Measurements from ENCODE around the gene CCR3. TPM values are rescaled to one million over a fixed set of nuclear protein-coding genes. Genes with fewer than 3 reads are reported as not detected.
A peak's percentile ranks its signal among the peaks of the same experiment; 100 is the strongest.

CCR3 gene
- total RNA-seq, 2 experiments from 2014 or later: 1.3 to 1.9 TPM

DNA sequence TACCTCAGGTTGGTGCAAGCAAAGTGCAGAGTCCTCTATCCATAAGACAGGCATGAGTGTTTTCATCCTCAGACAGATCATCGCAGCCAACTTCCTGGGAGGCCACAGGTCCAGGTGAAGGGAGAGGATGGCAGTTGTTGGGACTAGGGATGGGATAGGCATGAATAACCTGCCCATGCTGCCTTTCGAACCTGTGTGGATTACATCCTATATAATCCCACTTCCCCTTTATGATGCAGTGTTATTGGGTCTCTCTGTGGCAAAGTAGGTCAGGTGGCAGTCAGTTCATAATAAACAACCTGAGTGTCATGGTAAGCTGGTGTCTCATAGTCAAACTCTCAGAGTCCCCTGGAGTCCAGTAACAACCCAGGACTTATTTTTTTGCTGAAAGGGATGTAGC, 40.4 kb downstream of the CCR3 start:
- ATAC-seq (ENCODE audit: low read depth) (no peak), DNase-seq (no peak)
- Mint-ChIP-seq H3K36me3 (peaks cover 18% of the 10 kb centered on the region), H3K4me3 (peak overlapping the region; percentile 29), H3K27ac (peak overlapping the region; percentile 92), H3K27me3 (no peaks in the 10 kb centered on the region), H3K9me3 (peaks cover 3% of the 10 kb centered on the region), H3K4me1 (peaks cover 79% of the 10 kb centered on the region)
- POLR2A ChIA-PET: interaction anchor here (1.6 to 4.0 kb wide), 2 partner anchors 16 to 87 kb away, joined by 5 to 27 read pairs; no protein-coding TSS in a partner anchor

DNA sequence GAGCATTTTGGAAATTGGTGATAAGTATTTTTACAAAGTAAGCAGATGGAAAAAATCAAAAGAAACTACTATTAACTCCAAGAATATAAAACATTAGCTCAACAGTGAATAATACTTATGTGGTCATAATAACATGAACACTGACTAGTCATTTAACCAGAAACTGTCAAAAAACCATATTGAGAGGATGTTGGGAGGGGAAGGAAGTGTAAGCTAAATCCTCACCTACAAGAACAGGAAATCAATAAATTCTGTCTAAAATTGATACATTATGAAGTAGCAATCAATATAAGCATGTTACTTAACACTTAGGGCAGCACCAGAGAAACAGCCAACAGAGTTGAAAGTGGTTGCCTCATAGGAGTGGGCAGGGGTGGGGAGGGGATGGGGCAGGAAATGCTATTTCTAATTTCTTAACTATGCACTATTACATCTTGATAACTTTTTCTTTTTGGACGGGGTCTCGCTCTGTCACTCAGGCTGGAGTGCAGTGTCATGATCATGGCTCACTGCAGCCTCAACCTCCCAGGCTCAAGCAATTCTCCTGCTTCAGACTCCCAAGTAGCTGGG, 41.7 kb downstream of the CCR3 start:
- Mint-ChIP-seq H3K4me1 (peaks cover 70% of the 10 kb centered on the region), H3K27ac (peak overlapping the region; percentile 92), H3K27me3 (no peaks in the 10 kb centered on the region), H3K9me3 (peaks cover 3% of the 10 kb centered on the region), H3K4me3 (peak overlapping the region; percentile 62), H3K36me3 (peaks cover 11% of the 10 kb centered on the region)
- POLR2A ChIA-PET: interaction anchor here (0.6 to 4.0 kb wide), 9 partner anchors 7 to 173 kb away, joined by 3 to 27 read pairs (median 4); partner anchors contain the start of genes CCR1, CCR2 and CCR5
- ATAC-seq (ENCODE audit: low read depth) (no peak), DNase-seq (no peak)

DNA sequence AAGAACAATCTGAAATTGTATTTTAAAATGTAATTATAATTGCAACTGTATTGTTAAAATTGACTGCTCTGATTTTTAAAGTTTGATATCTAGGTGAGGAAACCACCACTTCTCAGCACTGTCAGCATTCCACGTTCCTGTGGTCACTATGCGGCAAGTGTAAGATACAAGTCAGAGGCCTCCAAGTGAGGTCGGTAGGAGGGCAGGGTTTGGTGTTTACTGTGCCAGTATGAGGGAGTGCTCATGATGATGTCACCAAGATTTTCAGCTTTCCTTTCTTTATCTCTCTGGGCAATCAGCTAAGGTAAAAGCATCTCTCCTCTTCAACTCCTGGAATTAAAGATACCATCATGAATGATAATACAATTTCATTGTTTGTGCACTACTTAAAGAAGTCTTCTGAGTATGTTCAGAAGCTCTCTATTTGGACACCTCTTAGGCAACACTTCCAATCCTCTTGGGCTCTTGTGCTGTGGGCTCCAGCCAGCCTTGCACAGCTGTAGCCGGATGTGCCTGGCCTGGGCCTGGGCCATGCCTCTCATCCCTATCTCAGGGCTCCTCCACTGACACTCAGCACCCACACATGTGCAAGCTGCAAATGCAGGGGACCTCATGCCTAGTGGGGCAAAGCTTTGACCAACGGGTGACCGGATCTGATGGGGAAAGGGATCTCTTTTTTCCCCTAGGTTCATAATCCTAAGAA, 42.9 kb downstream of the CCR3 start:
- ATAC-seq (ENCODE audit: low read depth) (peak; percentile 37), DNase-seq (no peak)
- Mint-ChIP-seq H3K9me3 (peaks cover 4% of the 10 kb centered on the region), H3K27ac (peak overlapping the region; percentile 80), H3K27me3 (no peaks in the 10 kb centered on the region), H3K4me3 (peak overlapping the region; percentile 65), H3K4me1 (peaks cover 66% of the 10 kb centered on the region), H3K36me3 (peaks cover 9% of the 10 kb centered on the region)
- POLR2A ChIA-PET: interaction anchor here (0.7 to 4.0 kb wide), 8 partner anchors 9 to 92 kb away, joined by 3 to 27 read pairs (median 4); partner anchors contain the start of gene CCR2

DNA sequence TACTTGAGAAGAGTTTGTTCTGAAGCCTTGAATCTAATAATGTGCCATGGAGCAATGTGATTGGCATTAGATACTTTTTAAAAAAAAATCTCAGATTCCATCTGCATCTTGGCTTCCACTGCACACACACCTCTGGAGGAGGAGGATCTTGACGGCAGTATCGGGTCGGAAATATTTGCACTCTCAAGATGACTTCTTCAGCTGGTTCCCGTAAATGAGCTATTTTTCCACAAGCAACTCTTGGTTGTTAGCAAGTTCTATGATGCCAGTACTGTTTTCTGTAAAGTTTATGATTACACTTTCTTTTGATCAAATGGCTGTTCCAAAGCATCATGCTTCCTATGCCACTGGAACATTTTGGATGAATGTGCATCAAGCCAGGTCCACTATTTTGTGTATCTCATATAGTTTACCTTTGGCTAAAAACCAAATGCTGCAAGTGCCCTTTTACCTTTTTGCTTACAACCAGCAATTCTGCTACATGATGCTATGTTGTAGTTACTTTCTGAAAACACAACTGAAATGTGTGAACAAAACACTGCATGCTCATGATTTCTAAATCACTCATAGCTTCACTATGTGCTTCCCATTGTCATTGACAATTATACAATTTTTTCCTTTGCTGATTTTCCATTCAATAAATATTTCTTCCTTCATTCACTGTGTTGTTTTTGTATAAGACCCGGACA, 43.8 kb downstream of the CCR3 start:
- POLR2A ChIA-PET: interaction anchor here (0.7 to 4.0 kb wide), 8 partner anchors 9 to 91 kb away, joined by 3 to 27 read pairs (median 4); partner anchors contain the start of gene CCR2
- DNase-seq (no peak), ATAC-seq (ENCODE audit: low read depth) (no peak)
- Mint-ChIP-seq H3K27me3 (no peaks in the 10 kb centered on the region), H3K4me1 (peaks cover 64% of the 10 kb centered on the region), H3K27ac (peak overlapping the region; percentile 80), H3K9me3 (peaks cover 4% of the 10 kb centered on the region), H3K4me3 (no peak overlapping the region), H3K36me3 (peaks cover 10% of the 10 kb centered on the region)

DNA sequence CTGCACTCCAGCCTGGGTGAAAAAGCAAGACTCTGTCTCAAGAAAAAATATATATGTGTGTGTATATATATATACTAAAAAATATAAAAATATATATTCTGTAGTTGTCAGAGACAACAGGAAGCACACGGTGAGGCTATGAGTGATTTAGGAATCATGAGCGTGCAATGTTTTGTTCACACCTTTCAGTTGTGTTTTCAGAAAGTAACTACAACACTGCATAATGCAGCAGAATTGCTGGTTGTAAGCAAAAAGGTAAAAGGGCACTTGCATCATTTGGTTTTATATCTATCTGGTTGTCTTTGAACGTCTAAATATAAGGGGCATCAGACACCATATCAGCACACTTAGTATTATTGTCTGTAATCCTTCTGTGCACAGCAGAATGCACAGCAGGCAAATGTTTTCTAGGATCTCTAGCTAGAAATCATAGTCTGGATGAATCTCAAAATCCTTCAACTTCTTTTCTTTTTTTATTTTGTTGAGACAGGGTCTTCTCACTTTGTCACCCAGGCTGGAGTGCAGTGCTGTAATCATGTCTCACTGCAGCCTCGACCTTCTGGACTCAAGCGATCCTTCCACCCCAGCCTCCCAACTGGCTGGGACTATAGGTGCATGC, 44.8 kb downstream of the CCR3 start:
- Mint-ChIP-seq H3K4me1 (peaks cover 64% of the 10 kb centered on the region), H3K27ac (peak overlapping the region; percentile 49), H3K36me3 (peaks cover 8% of the 10 kb centered on the region), H3K4me3 (no peak overlapping the region), H3K9me3 (peaks cover 4% of the 10 kb centered on the region), H3K27me3 (no peaks in the 10 kb centered on the region)
- DNase-seq (no peak), ATAC-seq (ENCODE audit: low read depth) (no peak)
- POLR2A ChIA-PET: no interaction called here

DNA sequence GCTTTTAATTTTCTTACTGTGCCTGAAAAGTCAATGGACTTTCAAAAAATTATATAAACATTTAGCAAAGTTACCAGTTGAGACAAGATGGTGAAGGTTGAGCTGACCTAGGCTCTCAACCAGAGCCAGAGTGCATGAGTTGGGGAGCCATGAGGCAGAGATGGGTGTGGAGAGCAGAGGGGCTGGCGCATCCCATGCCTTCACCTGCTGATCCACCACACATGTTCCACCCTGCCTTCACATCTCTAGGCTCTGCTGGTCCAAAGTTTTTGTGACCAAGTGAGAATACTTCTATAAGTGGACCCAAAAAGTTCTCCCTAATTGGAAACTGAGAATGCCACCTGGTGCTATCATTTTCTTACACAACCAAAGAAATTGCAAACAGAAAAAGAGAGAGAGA, 47.3 kb downstream of the CCR3 start:
- Mint-ChIP-seq H3K27me3 (no peaks in the 10 kb centered on the region), H3K27ac (no peak overlapping the region), H3K36me3 (peaks cover 8% of the 10 kb centered on the region), H3K9me3 (peaks cover 4% of the 10 kb centered on the region), H3K4me3 (no peak overlapping the region), H3K4me1 (peaks cover 60% of the 10 kb centered on the region)
- DNase-seq: no peak
- no peak for ATAC-seq (ENCODE audit: low read depth)
- POLR2A ChIA-PET: no interaction called here

DNA sequence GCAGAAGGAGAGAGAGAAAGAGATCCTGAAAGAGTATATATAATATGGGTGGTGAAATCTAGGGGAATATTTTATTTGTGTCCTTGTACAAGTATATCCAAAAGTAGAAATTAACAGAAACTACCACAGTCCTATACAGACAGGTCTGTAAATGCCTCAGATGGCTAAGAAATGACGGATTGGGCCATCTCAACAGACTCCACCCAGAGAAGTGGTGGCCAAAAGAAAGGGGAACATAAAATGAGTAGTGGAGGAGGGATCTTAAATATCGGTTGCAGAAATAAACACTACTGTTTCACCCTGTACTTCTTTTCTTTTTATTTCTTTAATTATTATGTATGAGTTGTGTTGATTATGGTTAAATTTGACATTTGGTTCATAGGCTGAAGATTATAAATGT, 47.7 kb downstream of the CCR3 start:
- Mint-ChIP-seq H3K27me3 (no peaks in the 10 kb centered on the region), H3K4me3 (no peak overlapping the region), H3K4me1 (peaks cover 60% of the 10 kb centered on the region), H3K9me3 (peaks cover 4% of the 10 kb centered on the region), H3K27ac (no peak overlapping the region), H3K36me3 (peaks cover 8% of the 10 kb centered on the region)
- POLR2A ChIA-PET: no interaction called here
- no peak for ATAC-seq (ENCODE audit: low read depth)
- no peak for DNase-seq

DNA sequence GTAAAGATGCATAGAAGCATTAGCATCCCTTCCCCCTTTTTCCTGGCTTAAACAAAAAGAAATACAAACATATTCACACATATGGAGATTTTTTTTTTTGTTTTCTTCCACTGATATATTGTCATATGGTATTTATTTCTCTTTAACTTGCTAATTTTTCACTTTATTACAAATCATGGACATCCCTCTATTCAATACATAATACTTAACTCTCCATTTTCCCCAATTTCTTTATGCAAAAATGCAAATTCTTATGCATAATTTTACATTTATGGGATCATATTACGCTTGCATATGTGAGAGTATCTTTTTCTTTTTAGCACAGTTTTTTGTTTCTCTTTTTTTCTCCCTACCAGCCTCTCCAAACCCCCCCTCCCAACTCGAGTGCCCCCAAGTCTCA, 48.8 kb downstream of the CCR3 start:
- DNase-seq (no peak), ATAC-seq (ENCODE audit: low read depth) (no peak)
- Mint-ChIP-seq H3K27ac (no peak overlapping the region), H3K4me1 (peaks cover 53% of the 10 kb centered on the region), H3K4me3 (no peak overlapping the region), H3K36me3 (peaks cover 4% of the 10 kb centered on the region), H3K27me3 (no peaks in the 10 kb centered on the region), H3K9me3 (peaks cover 4% of the 10 kb centered on the region)
- POLR2A ChIA-PET: no interaction called here

DNA sequence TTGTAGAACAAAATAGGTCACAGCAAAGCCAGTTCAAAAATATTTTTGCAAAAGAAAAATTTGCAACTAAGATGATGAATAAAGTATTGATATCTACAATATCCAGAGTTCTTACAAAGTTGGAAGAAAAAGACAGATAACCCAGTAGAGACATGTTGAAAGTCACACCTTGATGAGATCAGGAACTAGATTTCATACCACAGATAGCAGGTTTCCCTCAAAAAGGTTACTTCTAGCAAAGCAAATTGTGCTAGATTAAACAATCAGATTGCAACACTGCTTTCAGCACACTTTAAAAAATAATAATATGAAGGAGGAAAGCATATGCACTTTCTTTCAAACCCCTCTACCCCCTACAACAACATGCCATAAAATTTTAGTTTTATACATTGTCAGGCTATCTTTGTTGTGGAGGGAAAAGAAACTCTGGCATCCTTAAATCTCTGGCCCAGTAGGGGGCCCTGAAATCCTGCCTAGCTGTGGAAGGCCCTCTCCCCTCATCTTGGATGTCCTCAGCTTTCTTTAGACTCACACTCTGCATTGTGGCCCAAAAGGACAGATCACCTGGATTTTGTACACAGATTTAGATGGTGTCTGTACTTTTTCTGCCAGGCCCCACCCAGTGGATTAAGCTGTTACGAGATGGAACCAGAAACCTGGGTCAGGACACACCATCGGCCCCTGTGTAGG, 50.9 kb downstream of the CCR3 start:
- peak overlapping the region; percentile 82 for H3K27ac Mint-ChIP-seq
- ATAC-seq (ENCODE audit: low read depth) (peak; percentile 44), DNase-seq (no peak)
- H3K36me3 Mint-ChIP-seq: peaks cover 1% of the 10 kb centered on the region
- peak overlapping the region; percentile 14 for H3K4me3 Mint-ChIP-seq
- H3K27me3 Mint-ChIP-seq: no peaks in the 10 kb centered on the region
- POLR2A ChIA-PET: interaction anchor here (1.0 to 2.7 kb wide), 5 partner anchors 21 to 79 kb away, joined by 4 to 12 read pairs (median 5); partner anchors contain the start of genes CCR2 and CCR5
- H3K4me1 Mint-ChIP-seq: peaks cover 65% of the 10 kb centered on the region
- peaks cover 1% of the 10 kb centered on the region for H3K9me3 Mint-ChIP-seq

DNA sequence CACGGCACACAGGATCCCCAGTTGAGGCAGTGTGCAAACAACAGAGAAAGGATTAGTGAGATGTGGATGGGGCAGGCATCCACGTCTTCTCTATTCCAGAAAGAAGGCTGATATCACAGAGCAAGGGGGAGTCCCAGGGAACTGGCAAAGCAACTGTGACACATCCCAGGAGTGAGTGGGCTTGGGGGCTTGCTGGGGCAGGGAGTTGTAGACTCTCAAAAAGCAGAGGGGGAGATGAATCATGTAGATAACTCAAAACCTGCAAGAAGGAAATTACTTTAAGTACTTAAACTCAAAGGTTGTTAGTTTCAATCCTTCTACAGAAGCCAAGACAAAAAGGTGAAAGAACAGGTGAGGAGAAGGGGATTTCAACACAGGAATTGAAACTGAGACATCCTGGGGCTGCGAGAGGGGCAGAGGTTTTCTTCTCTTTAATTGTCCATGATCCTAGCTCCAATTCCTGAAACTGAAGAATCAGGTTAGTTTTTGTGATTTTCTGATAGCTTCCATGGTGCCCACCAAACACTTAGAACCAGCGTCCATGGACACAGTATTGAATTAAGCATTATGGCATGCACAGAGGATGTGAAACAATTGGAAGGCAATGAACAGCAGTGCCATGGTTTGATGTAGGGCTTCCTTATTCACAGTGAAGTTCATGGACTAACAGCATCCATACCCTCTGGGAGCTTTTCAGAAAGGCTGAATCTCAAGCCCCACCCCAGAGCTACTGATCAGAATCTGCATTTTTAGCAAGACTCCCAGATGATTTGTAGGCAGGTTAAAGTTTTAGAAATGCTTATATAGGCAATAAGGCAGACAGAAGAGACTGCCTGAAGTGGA, 52.0 kb downstream of the CCR3 start:
- peak overlapping the region; percentile 5 for H3K4me3 Mint-ChIP-seq
- H3K9me3 Mint-ChIP-seq: peaks cover 1% of the 10 kb centered on the region
- H3K36me3 Mint-ChIP-seq: peaks cover 1% of the 10 kb centered on the region
- DNase-seq (no peak), ATAC-seq (ENCODE audit: low read depth) (peak; percentile 13)
- H3K4me1 Mint-ChIP-seq: peaks cover 72% of the 10 kb centered on the region
- POLR2A ChIA-PET: interaction anchor here (1.0 to 3.1 kb wide), 8 partner anchors 9 to 86 kb away, joined by 3 to 12 read pairs (median 5); partner anchors contain the start of genes CCR1, CCR2 and CCR5
- no peaks in the 10 kb centered on the region for H3K27me3 Mint-ChIP-seq
- peak overlapping the region; percentile 82 for H3K27ac Mint-ChIP-seq

DNA sequence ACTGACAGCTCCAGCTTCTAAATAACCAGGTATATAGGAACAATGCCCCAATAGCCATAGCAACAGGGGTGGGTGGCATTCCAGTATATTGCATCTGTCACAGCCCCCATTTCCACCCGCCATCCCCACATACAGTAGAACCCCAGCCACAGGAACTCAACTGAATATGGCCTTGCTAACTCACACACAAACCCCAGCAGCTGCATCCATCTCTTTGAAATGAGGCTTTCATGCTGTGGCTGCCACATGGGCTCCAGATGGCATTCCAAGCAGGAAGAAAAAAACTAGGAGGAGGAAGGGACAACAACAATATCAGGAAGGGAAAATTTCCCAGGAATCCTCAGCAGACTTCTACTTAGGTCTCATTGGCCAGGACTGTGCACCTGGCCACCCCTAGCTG, 54.6 kb downstream of the CCR3 start:
- ATAC-seq (ENCODE audit: low read depth): no peak
- Mint-ChIP-seq H3K4me3 (peak overlapping the region; percentile 14), H3K27me3 (no peaks in the 10 kb centered on the region), H3K36me3 (no peaks in the 10 kb centered on the region), H3K27ac (peak overlapping the region; percentile 83), H3K4me1 (peaks cover 84% of the 10 kb centered on the region), H3K9me3 (no peaks in the 10 kb centered on the region)
- no peak for DNase-seq
- POLR2A ChIA-PET: interaction anchor here (3.1 kb wide), 1 partner anchor 17 kb away, joined by 12 read pairs; no protein-coding TSS in a partner anchor
